GM12878 (cell line): Measurements from ENCODE around the gene LRP5.

Experiments used
- EGR1 ChIP-seq, 2 experiments: IDR thresholded peaks; 1 replicate in 1 of 2; 2 replicates in 1 of 2; pipeline ENCODE4 v1.6.1; 2011 to 2012; ENCODE audit warnings: low read depth in 2 of 2, low read length in 2 of 2, borderline replicate concordance in 1 of 2, mild to moderate bottlenecking in 1 of 2, moderate library complexity in 1 of 2
- ESRRA ChIP-seq: IDR thresholded peaks from 2 replicates; pipeline ENCODE4 v1.6.1; 2012; ENCODE audit warnings: mild to moderate bottlenecking, low read length, improper control_type of control experiment
- EZH2 ChIP-seq: IDR thresholded peaks from 2 replicates; pipeline ENCODE4 v1.6.1; 2012; ENCODE audit warnings: low read depth, mild to moderate bottlenecking, control low read depth, inconsistent platforms, low read length, borderline replicate concordance; ENCODE audit not compliant: control insufficient read depth
- JUNB ChIP-seq: IDR thresholded peaks from 2 replicates; pipeline ENCODE4 v1.6.1; 2016; ENCODE audit warnings: antibody characterized with exemption, mild to moderate bottlenecking
- KDM1A ChIP-seq: fragments of 200-600 bp; sonication (generic); IDR thresholded peaks from 2 replicates; pipeline ENCODE4 v1.6.1; 2016; ENCODE audit warnings: borderline replicate concordance
- YY1 ChIP-seq: IDR thresholded peaks from 2 replicates; pipeline ENCODE4 v1.6.1; 2011; ENCODE audit warnings: low read depth, mild to moderate bottlenecking, low read length
- TF ChIP-seq, protein P1 (sequence below): IDR thresholded peaks from 2 replicates; pipeline ENCODE4 v1.6.1; 2011; ENCODE audit warnings: low read depth, low read length, improper control_type of control experiment, borderline replicate concordance
- TF ChIP-seq, protein P2 (sequence below): fragments of 450-650 bp; IDR thresholded peaks from 2 replicates; pipeline ENCODE4 v1.6.1; 2017; ENCODE audit warnings: mild to moderate bottlenecking, moderate library complexity
- TF ChIP-seq, protein P3 (sequence below), 3 experiments: IDR thresholded peaks in 2 of 3; conservative IDR thresholded peaks in 1 of 3; 2 replicates each; pipeline ENCODE4 v1.5.1; 2011; ENCODE audit warnings: low read depth in 3 of 3, low read length in 3 of 3, mild to moderate bottlenecking in 3 of 3, control low read depth in 2 of 3, moderate library complexity in 2 of 3, inconsistent platforms in 1 of 3, mixed read lengths in 1 of 3; ENCODE audit not compliant: control insufficient read depth in 2 of 3, insufficient read depth in 1 of 3; ENCODE audit errors: extremely low read depth in 1 of 3
- TF ChIP-seq, protein P4 (sequence below): IDR thresholded peaks from 2 replicates; pipeline ENCODE4 v1.6.1; 2012; ENCODE audit warnings: mild to moderate bottlenecking, low read depth, low read length
- TF ChIP-seq, protein P5 (sequence below): fragments of 450-650 bp; formaldehyde crosslinking; IDR thresholded peaks from 2 replicates; pipeline ENCODE4 v1.4.0; 2022; ENCODE audit warnings: mild to moderate bottlenecking, moderate library complexity

DNA sequence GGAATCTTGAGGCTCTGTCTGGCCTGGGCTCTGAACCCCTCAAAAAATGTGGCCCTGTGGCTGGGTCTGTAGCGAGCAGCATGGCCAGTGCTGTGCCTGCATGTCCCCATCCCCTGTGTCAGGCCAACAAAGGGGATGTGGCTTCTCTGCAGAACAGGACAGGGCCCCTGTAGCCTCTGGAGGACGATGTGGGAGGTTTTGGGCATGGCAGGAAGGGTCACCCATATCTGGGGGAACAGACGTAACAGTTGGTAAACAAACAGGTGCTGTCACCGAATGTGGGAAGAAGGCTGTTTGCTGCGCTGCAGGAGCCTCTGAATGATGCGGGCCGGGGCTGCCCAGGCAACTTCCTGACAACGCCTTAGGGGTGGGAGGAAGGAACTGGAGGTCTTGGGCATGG, 35.0 kb downstream of the LRP5 start:
- TF ChIP-seq, protein P1, sequence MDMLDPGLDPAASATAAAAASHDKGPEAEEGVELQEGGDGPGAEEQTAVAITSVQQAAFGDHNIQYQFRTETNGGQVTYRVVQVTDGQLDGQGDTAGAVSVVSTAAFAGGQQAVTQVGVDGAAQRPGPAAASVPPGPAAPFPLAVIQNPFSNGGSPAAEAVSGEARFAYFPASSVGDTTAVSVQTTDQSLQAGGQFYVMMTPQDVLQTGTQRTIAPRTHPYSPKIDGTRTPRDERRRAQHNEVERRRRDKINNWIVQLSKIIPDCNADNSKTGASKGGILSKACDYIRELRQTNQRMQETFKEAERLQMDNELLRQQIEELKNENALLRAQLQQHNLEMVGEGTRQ, result no peak
- TF ChIP-seq JUNB, result no peak
- no peak for TF ChIP-seq KDM1A
- TF ChIP-seq, protein P2, sequence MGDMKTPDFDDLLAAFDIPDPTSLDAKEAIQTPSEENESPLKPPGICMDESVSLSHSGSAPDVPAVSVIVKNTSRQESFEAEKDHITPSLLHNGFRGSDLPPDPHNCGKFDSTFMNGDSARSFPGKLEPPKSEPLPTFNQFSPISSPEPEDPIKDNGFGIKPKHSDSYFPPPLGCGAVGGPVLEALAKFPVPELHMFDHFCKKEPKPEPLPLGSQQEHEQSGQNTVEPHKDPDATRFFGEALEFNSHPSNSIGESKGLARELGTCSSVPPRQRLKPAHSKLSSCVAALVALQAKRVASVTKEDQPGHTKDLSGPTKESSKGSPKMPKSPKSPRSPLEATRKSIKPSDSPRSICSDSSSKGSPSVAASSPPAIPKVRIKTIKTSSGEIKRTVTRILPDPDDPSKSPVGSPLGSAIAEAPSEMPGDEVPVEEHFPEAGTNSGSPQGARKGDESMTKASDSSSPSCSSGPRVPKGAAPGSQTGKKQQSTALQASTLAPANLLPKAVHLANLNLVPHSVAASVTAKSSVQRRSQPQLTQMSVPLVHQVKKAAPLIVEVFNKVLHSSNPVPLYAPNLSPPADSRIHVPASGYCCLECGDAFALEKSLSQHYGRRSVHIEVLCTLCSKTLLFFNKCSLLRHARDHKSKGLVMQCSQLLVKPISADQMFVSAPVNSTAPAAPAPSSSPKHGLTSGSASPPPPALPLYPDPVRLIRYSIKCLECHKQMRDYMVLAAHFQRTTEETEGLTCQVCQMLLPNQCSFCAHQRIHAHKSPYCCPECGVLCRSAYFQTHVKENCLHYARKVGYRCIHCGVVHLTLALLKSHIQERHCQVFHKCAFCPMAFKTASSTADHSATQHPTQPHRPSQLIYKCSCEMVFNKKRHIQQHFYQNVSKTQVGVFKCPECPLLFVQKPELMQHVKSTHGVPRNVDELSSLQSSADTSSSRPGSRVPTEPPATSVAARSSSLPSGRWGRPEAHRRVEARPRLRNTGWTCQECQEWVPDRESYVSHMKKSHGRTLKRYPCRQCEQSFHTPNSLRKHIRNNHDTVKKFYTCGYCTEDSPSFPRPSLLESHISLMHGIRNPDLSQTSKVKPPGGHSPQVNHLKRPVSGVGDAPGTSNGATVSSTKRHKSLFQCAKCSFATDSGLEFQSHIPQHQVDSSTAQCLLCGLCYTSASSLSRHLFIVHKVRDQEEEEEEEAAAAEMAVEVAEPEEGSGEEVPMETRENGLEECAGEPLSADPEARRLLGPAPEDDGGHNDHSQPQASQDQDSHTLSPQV, result no peak
- no peak for TF ChIP-seq YY1
- TF ChIP-seq ESRRA, result no peak
- TF ChIP-seq, protein P3, sequence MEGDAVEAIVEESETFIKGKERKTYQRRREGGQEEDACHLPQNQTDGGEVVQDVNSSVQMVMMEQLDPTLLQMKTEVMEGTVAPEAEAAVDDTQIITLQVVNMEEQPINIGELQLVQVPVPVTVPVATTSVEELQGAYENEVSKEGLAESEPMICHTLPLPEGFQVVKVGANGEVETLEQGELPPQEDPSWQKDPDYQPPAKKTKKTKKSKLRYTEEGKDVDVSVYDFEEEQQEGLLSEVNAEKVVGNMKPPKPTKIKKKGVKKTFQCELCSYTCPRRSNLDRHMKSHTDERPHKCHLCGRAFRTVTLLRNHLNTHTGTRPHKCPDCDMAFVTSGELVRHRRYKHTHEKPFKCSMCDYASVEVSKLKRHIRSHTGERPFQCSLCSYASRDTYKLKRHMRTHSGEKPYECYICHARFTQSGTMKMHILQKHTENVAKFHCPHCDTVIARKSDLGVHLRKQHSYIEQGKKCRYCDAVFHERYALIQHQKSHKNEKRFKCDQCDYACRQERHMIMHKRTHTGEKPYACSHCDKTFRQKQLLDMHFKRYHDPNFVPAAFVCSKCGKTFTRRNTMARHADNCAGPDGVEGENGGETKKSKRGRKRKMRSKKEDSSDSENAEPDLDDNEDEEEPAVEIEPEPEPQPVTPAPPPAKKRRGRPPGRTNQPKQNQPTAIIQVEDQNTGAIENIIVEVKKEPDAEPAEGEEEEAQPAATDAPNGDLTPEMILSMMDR (IDR thresholded peaks at IDR 0.05 in 2 of 3, conservative IDR thresholded peaks at IDR 0.05 in 1 of 3; ENCODE audit: control insufficient read depth in 2 of 3, extremely low read depth in 1 of 3, insufficient read depth in 1 of 3, low read depth in 3 of 3, low read length in 3 of 3), result no peak
- TF ChIP-seq, protein P4, sequence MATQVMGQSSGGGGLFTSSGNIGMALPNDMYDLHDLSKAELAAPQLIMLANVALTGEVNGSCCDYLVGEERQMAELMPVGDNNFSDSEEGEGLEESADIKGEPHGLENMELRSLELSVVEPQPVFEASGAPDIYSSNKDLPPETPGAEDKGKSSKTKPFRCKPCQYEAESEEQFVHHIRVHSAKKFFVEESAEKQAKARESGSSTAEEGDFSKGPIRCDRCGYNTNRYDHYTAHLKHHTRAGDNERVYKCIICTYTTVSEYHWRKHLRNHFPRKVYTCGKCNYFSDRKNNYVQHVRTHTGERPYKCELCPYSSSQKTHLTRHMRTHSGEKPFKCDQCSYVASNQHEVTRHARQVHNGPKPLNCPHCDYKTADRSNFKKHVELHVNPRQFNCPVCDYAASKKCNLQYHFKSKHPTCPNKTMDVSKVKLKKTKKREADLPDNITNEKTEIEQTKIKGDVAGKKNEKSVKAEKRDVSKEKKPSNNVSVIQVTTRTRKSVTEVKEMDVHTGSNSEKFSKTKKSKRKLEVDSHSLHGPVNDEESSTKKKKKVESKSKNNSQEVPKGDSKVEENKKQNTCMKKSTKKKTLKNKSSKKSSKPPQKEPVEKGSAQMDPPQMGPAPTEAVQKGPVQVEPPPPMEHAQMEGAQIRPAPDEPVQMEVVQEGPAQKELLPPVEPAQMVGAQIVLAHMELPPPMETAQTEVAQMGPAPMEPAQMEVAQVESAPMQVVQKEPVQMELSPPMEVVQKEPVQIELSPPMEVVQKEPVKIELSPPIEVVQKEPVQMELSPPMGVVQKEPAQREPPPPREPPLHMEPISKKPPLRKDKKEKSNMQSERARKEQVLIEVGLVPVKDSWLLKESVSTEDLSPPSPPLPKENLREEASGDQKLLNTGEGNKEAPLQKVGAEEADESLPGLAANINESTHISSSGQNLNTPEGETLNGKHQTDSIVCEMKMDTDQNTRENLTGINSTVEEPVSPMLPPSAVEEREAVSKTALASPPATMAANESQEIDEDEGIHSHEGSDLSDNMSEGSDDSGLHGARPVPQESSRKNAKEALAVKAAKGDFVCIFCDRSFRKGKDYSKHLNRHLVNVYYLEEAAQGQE, result no peak
- no peak for TF ChIP-seq EGR1 (IDR thresholded peaks at IDR 0.05; ENCODE audit: borderline replicate concordance in 1 of 2, low read depth in 2 of 2, low read length in 2 of 2)
- TF ChIP-seq, protein P5, sequence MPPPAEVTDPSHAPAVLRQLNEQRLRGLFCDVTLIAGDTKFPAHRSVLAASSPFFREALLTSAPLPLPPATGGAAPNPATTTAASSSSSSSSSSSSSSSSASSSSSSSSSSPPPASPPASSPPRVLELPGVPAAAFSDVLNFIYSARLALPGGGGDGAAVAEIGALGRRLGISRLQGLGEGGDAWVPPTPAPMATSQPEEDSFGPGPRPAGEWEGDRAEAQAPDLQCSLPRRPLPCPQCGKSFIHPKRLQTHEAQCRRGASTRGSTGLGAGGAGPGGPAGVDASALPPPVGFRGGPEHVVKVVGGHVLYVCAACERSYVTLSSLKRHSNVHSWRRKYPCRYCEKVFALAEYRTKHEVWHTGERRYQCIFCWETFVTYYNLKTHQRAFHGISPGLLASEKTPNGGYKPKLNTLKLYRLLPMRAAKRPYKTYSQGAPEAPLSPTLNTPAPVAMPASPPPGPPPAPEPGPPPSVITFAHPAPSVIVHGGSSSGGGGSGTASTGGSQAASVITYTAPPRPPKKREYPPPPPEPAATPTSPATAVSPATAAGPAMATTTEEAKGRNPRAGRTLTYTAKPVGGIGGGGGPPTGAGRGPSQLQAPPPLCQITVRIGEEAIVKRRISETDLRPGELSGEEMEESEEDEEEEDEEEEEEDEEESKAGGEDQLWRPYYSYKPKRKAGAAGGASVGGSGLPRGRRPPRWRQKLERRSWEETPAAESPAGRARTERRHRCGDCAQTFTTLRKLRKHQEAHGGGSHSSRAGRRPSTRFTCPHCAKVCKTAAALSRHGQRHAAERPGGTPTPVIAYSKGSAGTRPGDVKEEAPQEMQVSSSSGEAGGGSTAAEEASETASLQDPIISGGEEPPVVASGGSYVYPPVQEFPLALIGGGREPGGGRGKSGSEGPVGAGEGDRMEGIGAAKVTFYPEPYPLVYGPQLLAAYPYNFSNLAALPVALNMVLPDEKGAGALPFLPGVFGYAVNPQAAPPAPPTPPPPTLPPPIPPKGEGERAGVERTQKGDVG, result no peak
- TF ChIP-seq EZH2, result no peak
